GM18526 (cell line): Measurements from ENCODE around the gene ZNF789.

Experiments
- POLR2A ChIP-seq: IDR thresholded peaks from 3 replicates; pipeline ENCODE4 v1.6.1; 2011; ENCODE audit not compliant: insufficient read length; ENCODE audit errors: extremely low read depth

ZNF789 gene

GRCh38 chr7:99535667-99536066, 63.0 kb downstream of the ZNF789 start:
- TF ChIP-seq POLR2A, result no peak
